Stimulated activated CD8-positive, alpha-beta memory T cell treated with anti-CD3 and anti-CD28 coated beads, Interleukin-4, amount 100 ng/mL, for 24 hours (primary cell): ENCODE measurements around the gene CTTNBP2NL.
A peak's percentile ranks its signal among the peaks of the same experiment; 100 is the strongest.
"Not testable (repeated sequence)": the region's sequence is repeated elsewhere in the genome, so short reads cannot be mapped to it uniquely, and the experiment has no call there.

Experiments used
- DNase-seq: peaks from one replicate; pipeline ENCODE4 v3.0.0-alpha.2; 2020; ENCODE audit warnings: low read depth

CTTNBP2NL gene

GRCh38 chr1:112386731-112387346 is 9.2 kb upstream of the CTTNBP2NL start:
- no peak for DNase-seq

- no peak for DNase-seq
Observed at GRCh38 chr1:112387807-112388206, 8.2 kb upstream of the CTTNBP2NL start.

GRCh38 chr1:112388436-112388835 is 7.6 kb upstream of the CTTNBP2NL start:
- DNase-seq: no peak

- no peak for DNase-seq
Observed at GRCh38 chr1:112389689-112390088, 6.3 kb upstream of the CTTNBP2NL start.

DNA sequence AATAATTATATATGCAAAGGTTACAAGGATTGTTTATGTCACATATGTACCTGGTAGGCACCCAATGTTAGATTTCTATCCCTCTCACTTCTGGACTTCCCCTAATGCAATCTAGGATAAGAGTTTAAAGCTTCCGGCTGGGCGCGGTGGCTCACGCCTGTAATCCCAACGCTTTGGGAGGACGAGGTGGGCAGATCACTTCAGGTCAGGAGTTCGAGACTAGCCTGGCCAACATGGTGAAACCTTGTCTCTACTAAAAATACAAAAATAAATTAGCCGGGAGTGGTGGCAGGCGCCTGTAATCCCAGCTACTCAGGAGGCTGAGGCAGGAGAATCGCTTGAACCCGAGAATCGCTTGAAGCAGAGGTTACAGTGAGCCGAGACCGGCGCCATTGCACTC is 5.7 kb upstream of the CTTNBP2NL start:
- not testable (repeated sequence) for DNase-seq

- DNase-seq: peak; percentile 56
Observed at GRCh38 chr1:112390775-112391602, 5.0 kb upstream of the CTTNBP2NL start.

DNA sequence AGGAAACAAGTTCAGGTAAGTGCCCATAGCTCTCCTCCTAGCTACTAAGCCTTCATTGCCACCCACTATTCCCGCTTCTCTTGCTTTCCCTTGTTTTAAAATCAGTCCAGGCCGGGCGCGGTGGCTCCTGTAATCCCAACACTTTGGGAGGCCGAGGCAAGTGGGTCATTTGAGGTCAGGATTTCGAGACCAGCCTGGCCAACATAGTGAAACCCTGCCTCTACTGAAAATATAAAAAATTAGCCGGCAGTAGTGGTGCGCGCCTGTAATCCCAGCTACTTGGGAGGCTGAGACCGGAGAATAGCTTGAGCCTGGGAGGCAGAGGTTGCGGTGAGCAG is 4.4 kb upstream of the CTTNBP2NL start:
- no peak for DNase-seq

DNA sequence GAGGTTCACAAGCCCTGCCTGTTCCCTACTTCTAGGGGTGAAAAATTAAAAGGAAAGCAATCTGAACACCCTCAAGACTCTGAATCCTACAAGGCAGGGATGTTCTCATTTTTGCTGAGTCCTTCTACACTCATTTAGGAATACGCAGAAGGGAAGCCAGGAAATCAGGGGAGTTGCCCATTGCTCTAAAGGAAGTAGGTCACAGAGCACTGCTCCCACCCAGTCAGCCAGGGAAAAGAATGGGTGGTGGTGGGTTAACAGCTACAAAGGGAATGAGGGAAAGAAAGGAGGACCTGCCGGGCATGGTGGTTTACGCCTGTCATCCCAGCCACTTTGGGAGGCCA is 2.4 kb upstream of the CTTNBP2NL start:
- DNase-seq: no peak

GRCh38 chr1:112394743-112395062 is 1.3 kb upstream of the CTTNBP2NL start:
- no peak for DNase-seq

DNA sequence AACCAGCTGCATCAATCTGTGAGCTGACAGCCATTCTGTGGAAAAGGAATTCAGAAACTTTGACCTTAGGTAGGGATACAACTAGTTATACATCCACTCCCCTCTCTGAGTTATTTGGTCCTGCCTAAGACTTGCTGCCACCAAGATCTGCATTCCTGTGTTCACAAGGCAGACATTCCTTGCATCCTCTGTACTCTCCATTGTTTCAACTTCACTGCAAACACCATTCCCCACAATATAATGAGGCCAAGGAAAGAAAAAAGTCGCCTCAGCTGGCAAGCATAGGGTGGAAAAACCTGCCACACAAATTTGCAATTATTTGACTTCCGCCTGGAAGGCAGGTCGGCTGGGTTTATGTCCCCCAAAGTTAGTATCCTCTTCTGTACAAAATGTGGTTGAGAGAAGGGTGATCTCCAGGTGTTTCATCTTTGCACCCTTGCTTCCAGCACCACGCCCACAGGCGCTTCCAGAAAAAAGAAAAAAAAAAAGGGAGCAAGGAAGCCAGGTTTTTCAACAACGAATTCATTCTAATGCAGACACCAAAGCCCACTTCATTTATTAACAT is 676 bp upstream of the CTTNBP2NL start:
- DNase-seq: no peak

- DNase-seq: no peak
Observed at GRCh38 chr1:112396653-112397471, 848 bp downstream of the CTTNBP2NL start.

DNA sequence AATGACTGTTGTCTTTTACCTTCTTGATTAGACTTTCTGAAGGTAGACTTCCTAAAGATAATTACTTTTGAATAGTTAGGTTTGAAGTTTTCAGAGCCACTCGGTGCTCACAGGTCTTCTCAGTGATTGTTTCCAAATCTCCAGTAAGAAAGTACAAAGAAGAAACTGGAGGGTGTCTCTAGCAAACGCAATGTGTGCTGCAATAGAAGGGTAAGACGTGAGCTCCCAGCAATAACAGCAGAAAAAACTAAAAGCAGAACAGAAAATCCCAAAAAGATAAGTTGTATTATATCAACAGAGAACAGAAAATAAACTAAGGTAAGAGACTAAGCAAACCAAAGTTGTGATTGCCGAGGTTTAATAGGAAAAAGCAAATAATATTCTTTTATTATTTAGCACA is 1.8 kb downstream of the CTTNBP2NL start:
- DNase-seq: no peak

DNA sequence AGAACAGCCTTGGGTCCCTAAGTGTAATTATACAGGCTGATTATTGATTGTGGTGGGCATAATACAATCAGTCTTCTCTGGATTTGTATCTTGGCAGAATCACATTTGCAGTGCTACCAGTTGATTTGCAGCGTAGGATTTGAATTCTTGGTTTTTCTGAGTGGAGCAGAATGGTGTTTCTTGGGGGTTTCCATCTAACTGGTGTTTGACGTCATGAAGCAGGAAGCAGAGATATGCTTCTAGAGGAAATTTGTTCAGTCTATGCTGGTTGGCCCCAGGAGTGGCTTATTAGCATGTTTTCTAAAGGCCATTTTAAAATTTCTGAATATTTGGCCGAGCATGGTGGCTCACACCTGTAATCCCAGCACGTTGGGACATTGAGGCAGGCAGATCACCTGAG is 3.4 kb downstream of the CTTNBP2NL start:
- DNase-seq: no peak

DNA sequence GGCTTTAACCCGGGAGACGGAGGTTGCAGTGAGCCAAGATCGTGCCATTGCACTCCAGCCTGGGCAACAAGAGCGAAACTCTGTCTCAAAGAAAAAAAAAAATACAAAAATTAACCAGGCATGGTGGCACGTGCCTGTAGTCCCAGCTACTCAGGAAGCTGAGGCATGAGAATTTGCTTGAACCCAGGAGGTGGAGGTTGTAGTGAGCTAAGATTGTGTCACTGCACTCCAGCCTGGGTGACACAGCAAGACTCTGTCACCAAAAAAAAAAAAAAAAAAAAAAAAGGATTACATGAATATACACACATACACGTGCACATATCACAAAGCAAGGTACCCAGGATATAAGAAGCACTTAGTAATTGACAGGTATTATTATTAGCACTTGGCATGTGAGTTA is 4.7 kb downstream of the CTTNBP2NL start:
- not testable (repeated sequence) for DNase-seq

GRCh38 chr1:112402682-112403643 is 6.9 kb downstream of the CTTNBP2NL start:
- no peak for DNase-seq

- no peak for DNase-seq
Observed at GRCh38 chr1:112406771-112407170, 10.8 kb downstream of the CTTNBP2NL start.

GRCh38 chr1:112409414-112409813 is 13.4 kb downstream of the CTTNBP2NL start:
- no peak for DNase-seq

DNA sequence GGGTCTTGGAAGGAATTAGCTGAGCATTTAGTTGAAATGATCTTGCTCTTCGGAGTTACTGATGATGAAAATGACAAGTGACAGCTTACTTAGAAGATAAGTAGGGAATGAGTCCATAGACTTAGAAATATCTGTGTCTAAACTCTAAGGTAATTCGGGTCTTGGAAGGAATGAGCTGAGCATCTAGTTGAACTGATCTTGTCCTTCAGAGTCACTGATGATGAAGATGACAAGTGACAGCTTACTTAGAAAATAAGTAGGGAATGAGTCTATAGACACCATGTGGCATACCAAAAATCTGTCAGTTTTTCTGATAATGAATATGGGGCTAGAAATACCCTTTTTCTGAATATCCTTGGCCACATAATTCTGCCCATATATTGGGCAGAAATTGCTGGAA is 14.7 kb downstream of the CTTNBP2NL start:
- DNase-seq: no peak

- DNase-seq: no peak
Observed at GRCh38 chr1:112417271-112417670, 21.3 kb downstream of the CTTNBP2NL start.

DNA sequence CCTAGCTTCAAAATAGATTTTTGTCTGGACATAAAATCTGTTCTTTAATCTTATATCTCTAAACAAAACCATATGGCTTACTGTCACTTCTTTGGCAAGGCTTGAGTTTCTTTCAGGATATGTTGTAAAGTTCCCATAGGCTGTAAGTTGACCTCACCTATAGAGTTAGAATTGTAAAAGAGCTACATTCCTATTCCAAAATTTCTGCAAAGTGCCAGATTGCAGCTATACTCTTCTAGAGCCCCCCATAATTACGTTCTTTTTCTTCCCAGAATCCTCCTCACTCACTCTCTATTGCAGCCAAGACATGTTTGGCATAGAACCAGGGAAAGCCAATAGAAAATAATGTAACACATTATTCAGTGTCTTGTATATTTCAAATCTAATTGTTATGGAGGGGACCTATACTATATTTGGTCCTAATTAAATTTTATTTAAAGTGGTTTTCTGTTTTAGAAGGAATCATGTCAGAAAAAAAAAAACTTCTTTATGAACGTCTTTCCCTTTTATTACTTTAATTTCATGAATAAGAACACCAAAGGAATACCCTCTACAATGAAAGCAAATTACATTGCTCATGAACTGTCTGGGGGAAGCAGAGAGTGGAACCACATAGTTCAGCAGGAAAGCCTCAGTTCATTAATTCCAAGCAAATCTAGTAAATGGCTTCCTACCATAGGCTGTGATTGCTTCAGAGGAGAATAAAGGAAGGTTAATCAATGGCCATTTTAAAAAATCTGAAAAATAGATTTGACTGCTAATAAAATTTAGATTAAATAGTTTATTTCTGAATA is 22.3 kb downstream of the CTTNBP2NL start:
- no peak for DNase-seq

- DNase-seq: no peak
Observed at GRCh38 chr1:112423207-112423606, 27.2 kb downstream of the CTTNBP2NL start.
